KOPT-K1 (cell line): ENCODE results near the gene IDH2.
"Not testable (repeated sequence)": the region's sequence is repeated elsewhere in the genome, so short reads cannot be mapped to it uniquely, and the experiment has no call there.

Experiments
- H3K27ac ChIP-seq: fragments of 200-600 bp; sonication (generic); 2 replicates; pipeline ENCODE4 v1.5.1; 2016; ENCODE audit warnings: antibody characterized with exemption, mild to moderate bottlenecking, low read depth, low read length; ENCODE audit not compliant: poor library complexity, severe bottlenecking
- H3K36me3 ChIP-seq: fragments of 200-600 bp; sonication (generic); 2 replicates; pipeline ENCODE4 v1.5.1; 2017; ENCODE audit warnings: antibody characterized with exemption, mild to moderate bottlenecking, low read length, moderate library complexity; ENCODE audit not compliant: insufficient read depth
- H3K9me3 ChIP-seq: fragments of 200-600 bp; sonication (generic); 2 replicates; pipeline ENCODE4 v1.5.1; 2017; ENCODE audit warnings: antibody characterized with exemption, low read length, mild to moderate bottlenecking; ENCODE audit not compliant: insufficient read depth, poor library complexity, severe bottlenecking

IDH2 gene

DNA sequence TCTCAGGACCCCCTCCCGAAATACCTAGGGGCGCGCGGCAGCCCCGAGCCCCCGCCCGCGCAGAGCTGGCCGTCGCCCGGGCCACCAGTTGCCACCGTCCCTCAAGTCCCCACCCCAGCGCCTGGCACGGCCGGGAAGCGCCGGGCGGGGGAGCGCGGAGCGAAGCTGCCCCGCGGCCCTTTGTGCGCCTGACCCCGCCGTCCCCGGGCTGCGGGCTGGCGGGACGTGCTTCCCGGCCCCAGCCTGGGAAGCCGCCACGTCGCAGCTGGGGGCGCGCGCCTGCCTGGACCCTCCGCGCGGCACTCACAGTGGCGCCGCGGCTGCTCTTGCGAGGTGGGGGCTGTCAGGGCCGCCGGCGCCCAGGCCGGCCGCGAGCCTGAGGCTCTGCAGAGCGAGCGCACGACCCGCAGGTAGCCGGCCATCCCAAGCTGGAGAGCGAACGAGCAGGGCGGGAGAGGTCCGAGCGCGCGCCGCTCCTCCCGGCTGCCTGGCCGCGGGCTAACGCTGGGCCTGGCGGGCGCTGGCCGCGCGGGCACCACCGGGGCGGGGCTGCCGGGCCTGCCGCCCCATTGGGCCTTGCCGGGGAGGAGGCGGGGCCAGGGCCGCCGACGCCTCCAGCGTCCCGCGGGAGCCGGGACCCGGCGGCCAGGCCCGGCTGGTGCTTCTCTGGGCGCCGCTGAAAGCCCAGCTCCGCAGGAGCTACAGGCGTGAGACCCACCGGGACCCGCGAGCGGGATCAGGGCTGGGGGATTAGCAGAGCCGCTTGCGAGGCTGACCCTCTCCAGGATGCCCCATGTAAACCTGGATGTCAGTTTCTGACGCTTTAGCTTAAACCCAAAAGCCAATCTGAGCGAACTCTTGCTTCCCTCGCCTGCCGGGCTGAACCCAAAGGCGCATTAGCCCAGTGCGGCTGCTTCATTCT is at the start of gene IDH2:
IDH2 (minus strand) TSS at position 500 of the 922 bp plus-strand sequence; CDS start at position 422, 78 bp downstream.
- Histone ChIP-seq H3K36me3 (no peaks in the 10 kb centered on the region), H3K27ac (peak within 1 kb of the TSS; percentile 94), H3K9me3 (no peaks in the 10 kb centered on the region)

DNA sequence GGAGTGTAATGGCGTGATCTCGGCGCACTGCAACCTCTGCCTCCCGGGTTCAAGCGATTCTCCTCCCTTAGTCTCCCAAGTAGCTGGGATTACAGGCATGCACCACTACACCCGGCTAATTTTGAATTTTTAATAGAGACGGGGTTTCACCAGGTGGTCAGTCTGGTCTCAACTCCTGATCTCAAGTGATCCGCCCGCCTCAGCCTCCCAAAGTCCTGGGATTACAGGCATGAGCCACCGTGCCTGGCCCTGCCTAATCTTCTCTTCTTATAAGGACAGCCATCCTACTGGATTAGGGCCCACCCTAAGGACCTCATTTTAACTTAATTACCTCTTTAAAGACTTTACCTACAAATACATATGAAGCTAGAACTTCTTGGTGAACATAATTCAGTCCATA is 48.3 kb upstream of the IDH2 start:
- H3K9me3 ChIP-seq, H3K36me3 ChIP-seq, H3K27ac ChIP-seq: not testable (repeated sequence)

DNA sequence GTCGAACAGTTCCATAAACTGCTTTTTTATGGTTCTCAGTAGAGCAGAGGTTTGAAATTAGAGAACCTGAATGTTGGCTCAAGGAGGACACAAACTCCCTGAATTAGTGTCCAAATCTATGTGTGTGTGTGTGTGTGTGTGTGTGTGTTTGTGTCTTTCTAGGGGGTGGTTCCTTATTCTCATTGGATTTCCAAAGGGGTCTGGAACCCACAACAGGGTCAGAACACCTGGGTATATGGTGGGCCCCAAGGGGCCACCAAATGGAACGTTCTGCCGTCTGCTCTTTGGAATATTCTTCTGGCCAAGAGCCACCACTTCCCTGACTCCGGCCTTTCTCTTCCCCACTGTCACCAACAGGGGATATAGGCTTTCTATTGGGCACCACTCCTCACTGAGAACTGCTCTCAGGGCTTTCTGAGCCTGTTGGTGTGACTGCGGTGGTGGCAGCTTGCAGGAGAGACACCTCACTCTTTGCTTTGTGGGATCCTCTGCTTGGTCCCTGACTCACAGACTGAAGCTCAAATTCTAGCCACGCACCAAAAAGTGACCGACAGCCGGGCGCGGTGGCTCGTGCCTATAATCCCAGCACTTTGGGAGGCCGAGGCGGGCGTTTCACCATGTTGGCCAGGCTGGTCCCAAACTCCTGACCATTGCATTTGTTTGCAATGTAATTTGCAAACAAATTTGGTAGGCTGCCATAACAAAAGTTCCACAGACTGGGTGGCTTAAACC is 47.5 kb upstream of the IDH2 start:
- H3K9me3 ChIP-seq, result no peaks in the 10 kb centered on the region
- H3K36me3 ChIP-seq, result no peaks in the 10 kb centered on the region
- H3K27ac ChIP-seq, result no peak overlapping the region

DNA sequence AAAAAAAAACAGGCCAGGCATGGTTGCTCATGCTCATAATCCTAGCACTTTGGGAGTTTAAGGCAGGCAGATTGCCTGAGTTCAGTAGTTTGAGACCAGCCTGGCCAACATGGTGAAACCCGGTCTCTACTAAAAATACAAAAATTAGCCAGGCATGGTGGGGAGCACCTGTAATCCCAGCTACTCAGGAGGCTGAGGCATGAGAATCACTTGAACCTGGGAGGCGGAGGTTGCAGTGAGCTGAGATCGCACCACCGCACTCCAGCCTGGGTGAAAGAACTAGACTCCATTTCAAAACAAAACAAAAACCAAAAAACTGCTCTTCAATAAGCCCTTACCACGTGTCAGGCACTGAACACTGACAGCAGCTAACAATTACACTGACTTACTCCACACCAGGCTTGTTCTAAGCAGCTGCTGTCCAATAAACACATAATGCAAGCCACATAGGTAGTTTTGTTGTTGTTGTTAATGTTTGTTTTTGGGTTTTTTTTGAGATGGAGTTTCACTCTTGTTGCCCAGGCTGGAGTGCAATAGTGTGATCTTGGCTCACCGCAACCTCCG is 44.0 kb upstream of the IDH2 start:
- not testable (repeated sequence) for H3K9me3 ChIP-seq, H3K27ac ChIP-seq, H3K36me3 ChIP-seq

DNA sequence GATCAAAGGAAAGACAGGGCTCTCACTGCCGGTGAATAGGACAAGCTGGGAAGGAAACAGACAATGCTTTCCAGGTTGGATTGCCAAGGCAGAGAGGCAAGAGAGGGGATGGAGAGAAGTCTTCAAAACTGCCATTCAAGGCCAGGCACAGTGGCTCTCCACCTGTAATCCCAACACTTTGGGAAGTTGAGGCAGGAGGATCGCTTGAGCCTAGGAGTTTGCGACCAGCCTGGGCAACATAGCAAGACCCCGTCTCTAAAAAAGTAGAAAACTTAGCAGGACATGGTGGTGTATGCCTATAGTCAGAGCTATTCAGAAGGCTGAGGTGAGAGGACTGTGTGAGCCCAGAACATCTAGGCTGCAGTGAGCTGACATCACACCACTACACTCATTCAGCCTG is 43.5 kb upstream of the IDH2 start:
- Histone ChIP-seq H3K36me3 (no peaks in the 10 kb centered on the region), H3K9me3 (no peaks in the 10 kb centered on the region), H3K27ac (peak overlapping the region; percentile 38)

DNA sequence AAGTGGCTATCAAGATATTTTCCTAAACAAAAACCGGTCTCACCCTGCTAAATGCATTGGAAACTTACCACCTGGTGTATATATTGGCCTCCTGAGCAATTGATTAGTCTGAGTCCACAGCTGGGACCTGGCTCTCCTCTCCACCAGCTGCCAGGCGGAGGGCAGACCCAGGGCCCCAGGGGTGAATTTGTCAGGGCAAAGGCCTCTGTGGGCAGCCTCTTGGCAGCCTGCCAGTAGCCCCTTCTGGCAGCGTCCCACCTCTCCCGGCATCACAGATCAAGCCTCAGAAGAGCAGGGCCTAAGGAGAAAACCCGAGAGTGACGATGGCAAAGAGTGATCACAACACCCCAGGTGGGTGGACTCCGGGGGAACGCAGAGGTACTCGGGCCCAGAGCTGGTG is 43.0 kb upstream of the IDH2 start:
- Histone ChIP-seq H3K27ac (peak overlapping the region; percentile 38), H3K9me3 (no peaks in the 10 kb centered on the region), H3K36me3 (no peaks in the 10 kb centered on the region)

DNA sequence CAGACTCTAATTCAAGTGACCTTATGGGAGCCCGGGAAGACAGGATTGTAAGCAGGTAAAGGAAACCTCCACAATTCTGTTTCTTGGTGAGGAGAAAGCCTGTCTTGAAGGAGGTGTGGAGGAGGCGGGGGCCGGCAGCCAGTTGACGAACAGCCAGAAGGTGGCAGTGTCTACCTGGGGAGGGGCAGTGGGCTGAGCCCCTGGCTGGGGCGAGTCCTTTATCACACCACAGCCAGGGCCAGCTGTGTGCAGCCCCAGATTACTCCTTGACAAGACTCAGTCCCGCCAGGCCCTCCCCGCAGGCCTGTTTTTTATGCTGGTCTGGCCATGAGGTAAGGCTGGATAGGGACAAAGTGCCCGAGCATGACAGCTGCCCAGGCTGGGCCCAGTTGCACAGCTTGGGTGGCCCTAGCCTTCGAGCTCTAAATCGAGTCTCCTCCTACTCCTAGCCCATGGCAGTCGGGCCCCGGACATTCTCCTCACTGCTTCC is 40.9 kb upstream of the IDH2 start:
- H3K27ac ChIP-seq, result peak overlapping the region; percentile 87
- H3K36me3 ChIP-seq, result no peaks in the 10 kb centered on the region
- peaks cover 16% of the 10 kb centered on the region for H3K9me3 ChIP-seq

DNA sequence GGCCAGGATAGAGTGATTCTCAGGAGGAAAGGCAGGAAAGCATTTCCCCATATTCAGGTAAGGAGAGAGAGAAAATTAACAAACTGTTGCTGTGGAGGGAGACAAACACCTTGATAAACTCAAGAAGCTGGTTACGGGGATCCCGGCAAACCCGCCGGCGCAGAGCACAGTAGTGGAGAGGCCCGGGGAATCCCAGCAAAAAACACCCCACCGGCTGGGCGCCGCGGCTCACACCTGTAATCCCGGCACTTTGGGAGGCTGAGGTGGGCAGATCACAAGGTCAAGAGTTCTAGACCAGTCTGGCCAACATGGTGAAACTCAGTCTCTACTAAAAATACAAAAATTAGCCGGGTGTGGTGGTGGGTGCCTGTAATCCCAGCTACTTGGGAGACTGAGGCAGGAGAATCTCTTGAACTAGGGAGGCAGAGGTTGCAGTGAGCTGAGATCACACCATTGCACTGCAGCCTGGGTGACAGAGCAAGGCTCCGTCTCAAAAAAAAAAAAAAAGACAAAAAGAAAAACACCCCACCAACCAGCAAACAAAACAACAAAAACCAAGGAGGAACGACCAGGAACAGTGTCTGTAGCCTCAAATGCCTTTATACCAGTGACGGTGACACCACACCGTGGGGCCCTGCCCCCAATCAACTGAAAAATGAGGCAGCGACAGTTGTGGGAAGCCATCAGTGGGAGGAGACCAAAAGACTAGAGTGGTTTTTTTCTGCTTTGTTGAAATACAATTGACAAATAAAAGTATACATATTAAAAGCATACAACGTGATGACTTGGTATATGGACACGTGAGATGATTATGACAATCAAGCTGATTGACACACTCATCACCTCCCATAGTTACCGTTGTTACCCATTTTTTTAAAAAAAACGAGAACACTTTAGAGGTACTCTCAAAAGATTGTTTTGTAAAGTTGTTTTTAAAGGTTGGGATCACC is 40.2 kb upstream of the IDH2 start:
- peak overlapping the region; percentile 87 for H3K27ac ChIP-seq
- peaks cover 23% of the 10 kb centered on the region for H3K9me3 ChIP-seq
- no peaks in the 10 kb centered on the region for H3K36me3 ChIP-seq

DNA sequence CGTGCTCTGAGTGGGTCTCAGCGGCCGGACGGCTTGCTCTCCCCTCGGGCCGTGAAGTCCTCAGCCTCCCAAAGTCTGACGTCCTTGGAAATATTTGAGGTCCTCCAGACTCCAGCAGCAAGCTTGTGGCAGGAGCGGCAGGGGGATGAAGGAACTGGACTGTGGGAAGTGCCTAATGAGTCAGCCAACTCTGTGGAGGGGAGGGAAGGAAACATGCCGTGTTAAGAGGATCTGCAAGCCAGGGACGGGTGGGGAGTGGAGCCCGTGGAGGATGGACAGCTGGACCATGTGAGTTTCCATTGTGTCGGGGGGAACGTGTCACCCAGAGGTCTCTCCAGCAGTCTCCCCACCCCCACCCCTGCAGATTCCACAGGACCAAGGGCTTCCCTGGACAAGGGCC is 39.4 kb upstream of the IDH2 start:
- H3K27ac ChIP-seq, result peak overlapping the region; percentile 87
- H3K36me3 ChIP-seq, result no peaks in the 10 kb centered on the region
- peaks cover 24% of the 10 kb centered on the region for H3K9me3 ChIP-seq

DNA sequence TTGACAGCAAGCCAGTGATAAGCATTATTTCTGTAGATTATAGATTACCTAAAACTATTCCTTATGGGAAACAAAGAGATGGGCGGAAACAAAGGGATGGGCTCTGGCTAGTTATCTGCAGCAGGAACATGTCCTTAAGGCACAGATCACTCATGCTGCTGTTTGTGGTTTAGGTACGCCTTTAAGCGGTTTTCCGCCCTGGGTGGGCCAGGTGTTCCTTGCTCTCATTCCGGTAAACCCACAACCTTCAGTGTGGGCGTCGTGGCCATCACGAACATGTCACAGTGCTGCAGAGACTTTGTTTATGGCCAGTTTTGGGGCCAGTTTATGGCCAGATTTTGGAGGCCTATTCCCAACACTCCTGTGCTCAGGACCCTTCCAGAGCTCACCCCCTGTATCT is 37.3 kb upstream of the IDH2 start:
- H3K36me3 ChIP-seq, result not testable (repeated sequence)
- peaks cover 29% of the 10 kb centered on the region for H3K9me3 ChIP-seq
- peak overlapping the region; percentile 1 for H3K27ac ChIP-seq

DNA sequence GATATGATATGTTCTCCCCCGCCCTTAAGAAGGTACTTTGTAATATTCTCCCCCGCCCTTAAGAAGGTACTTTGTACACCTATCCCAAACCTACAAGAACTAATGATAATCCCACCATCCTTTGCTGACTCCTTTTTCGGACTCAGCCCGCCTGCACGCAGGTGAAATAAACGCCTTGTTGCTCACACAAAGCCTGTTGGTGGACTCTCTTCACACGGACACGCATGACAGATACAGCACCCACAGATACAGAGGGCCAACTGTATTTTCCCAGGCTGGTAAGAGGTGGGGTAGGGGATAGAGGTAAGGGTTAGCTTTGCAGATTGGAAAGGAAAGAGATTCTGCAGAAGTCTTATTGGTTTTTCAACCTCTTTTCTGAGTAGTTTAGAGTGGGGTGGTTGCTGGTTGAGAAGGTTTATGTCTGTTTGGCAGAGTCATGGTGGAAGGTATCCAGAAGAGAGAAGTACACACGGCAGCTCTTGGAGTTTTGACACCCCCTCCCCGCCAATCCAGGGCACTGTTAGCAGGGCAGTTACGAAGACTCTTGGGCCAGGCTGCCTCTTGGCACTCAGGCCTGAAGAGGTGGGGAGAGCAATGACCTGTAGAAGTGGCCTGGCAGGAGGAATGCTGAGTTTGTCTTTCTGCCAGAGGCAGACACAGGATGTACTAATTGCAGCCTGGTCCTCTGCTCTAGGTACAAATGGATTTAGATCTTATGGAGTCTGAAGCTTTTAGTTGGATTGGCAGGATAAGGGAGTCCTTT is 36.0 kb upstream of the IDH2 start:
- Histone ChIP-seq H3K27ac (no peak overlapping the region), H3K36me3 (no peaks in the 10 kb centered on the region)

DNA sequence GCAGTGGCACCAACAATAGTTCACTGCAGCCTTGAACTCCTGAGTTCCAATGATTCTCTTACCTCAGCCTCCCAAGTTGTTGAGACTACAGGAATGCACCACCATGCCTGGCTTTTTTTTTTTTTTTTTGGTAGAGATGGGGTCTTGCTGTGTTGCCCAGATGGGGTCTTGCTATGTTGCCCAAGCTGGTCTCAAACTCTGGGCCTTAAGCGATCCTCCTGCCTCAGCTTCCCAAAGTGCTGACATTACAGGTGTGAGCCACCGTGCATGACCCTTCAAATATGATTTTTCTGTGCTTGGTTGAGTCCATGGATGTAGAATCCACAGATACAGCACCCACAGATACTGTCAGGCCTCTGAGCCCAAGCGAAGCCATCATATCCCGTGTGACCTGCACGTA is 30.2 kb upstream of the IDH2 start:
- Histone ChIP-seq H3K9me3 (peaks cover 5% of the 10 kb centered on the region), H3K27ac (no peak overlapping the region), H3K36me3 (no peaks in the 10 kb centered on the region)

More for the DNA sequence above, 36.0 kb upstream of the IDH2 start:
- peaks cover 29% of the 10 kb centered on the region for H3K9me3 ChIP-seq

DNA sequence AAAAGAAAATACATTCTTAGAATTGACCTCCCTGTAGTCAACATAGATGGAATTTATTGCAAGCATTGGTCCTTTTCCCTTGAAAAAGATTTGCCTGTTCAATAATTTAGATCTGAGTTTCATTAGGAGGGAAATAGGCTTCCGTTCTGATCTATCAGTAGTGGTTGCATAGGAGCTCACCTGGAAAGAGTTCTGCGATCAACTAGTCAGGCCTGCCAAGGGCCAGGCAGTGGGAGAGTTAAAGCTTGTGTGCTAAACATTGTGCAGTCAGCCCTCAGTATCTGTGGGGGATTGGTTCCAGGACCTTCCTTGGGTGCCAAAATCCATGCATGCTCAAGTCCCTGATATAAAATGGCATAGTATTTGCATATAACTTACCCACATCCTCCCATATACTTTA is 29.6 kb upstream of the IDH2 start:
- Histone ChIP-seq H3K36me3 (no peaks in the 10 kb centered on the region), H3K9me3 (peaks cover 5% of the 10 kb centered on the region), H3K27ac (no peak overlapping the region)

DNA sequence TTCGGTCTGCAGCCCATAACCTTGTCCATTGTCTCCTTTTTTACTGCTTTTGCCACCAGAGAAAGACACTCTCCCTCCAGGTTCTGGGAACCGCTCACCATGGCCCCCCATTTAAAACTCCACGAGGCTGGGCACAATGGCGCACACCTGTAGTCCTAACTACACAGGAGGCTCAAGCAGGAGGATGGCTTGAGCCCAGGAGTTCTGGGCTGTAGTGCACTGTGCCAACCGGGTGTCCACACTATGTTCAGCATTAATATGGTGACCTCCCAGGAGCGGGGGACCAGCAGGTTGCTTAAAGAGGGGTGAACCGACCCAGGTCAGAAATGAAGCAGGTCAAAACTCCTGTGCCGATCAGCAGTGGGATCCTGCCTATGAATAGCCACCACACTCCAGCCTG is 28.0 kb upstream of the IDH2 start:
- Histone ChIP-seq H3K9me3 (peaks cover 5% of the 10 kb centered on the region), H3K36me3 (no peaks in the 10 kb centered on the region), H3K27ac (no peak overlapping the region)
